ENCODE measurements around the gene CHRDL1. TPM values are rescaled to one million over a fixed set of nuclear protein-coding genes. Genes with fewer than 3 reads are reported as not detected.

The CHRDL1 gene
- total RNA-seq, 2 experiments from 2014 or later: not detected

- no peaks in the 10 kb centered on the region for H3K27me3 Mint-ChIP-seq
- POLR2A ChIA-PET: no interaction called here
- Histone ChIP-seq H3K9me3 (ENCODE audit: control insufficient read depth in 1 of 2, insufficient read depth in 1 of 2, low read length in 2 of 2) (no peaks in the 10 kb centered on the region), H3K27me3 (ENCODE audit: control insufficient read depth in 1 of 2, insufficient read depth in 2 of 2, low read length in 2 of 2) (no peaks in the 10 kb centered on the region), H3K4me1 (ENCODE audit: insufficient read depth, low read length) (no peaks in the 10 kb centered on the region), H3K36me3 (ENCODE audit: insufficient read depth, low read length) (no peaks in the 10 kb centered on the region), H3K4me3 (ENCODE audit: low read length) (no peak overlapping the region), H3K27ac (ENCODE audit: low read depth in 1 of 2, low read length in 2 of 2) (no peak overlapping the region)
- no peaks in the 10 kb centered on the region for H3K36me3 Mint-ChIP-seq (ENCODE audit: low read depth)
- CTCF ChIA-PET: no interaction called here
- no peak for TF ChIP-seq CTCF (IDR thresholded peaks at IDR 0.05)
- H3K4me3 Mint-ChIP-seq: no peak overlapping the region
- H3K4me1 Mint-ChIP-seq (ENCODE audit: low read depth): no peaks in the 10 kb centered on the region
- DNase-seq: no peak
- ATAC-seq (ENCODE audit: poor library complexity): no peak
- no peaks in the 10 kb centered on the region for H3K9me3 Mint-ChIP-seq
- intact Hi-C loops (cut with DNase I, micrococcal nuclease): no loop called here
- H3K27ac Mint-ChIP-seq: no peak overlapping the region
Measured at GRCh38 chrX:110805303-110805702, 9.7 kb upstream of the CHRDL1 start.

GRCh38 chrX:110804446-110804845, 8.8 kb upstream of the CHRDL1 start:
- ATAC-seq (ENCODE audit: poor library complexity) (no peak), DNase-seq (no peak)
- H3K4me1 Mint-ChIP-seq (ENCODE audit: low read depth): no peaks in the 10 kb centered on the region
- no peaks in the 10 kb centered on the region for H3K4me1 ChIP-seq (ENCODE audit: insufficient read depth, low read length)
- H3K36me3 ChIP-seq (ENCODE audit: insufficient read depth, low read length): no peaks in the 10 kb centered on the region
- H3K27me3 Mint-ChIP-seq: no peaks in the 10 kb centered on the region
- H3K9me3 ChIP-seq (ENCODE audit: control insufficient read depth in 1 of 2, insufficient read depth in 1 of 2, low read length in 2 of 2): no peaks in the 10 kb centered on the region
- H3K27ac Mint-ChIP-seq: no peak overlapping the region
- H3K4me3 ChIP-seq (ENCODE audit: low read length): no peak overlapping the region
- POLR2A ChIA-PET: no interaction called here
- no peak overlapping the region for H3K27ac ChIP-seq (ENCODE audit: low read depth in 1 of 2, low read length in 2 of 2)
- intact Hi-C loops (cut with DNase I, micrococcal nuclease): no loop called here
- H3K27me3 ChIP-seq (ENCODE audit: control insufficient read depth in 1 of 2, insufficient read depth in 2 of 2, low read length in 2 of 2): peaks cover 0 to 4% of the 10 kb centered on the region in 2 experiments
- H3K9me3 Mint-ChIP-seq: no peaks in the 10 kb centered on the region
- no peak overlapping the region for H3K4me3 Mint-ChIP-seq
- CTCF ChIA-PET: no interaction called here
- H3K36me3 Mint-ChIP-seq (ENCODE audit: low read depth): no peaks in the 10 kb centered on the region
- no peak for TF ChIP-seq CTCF (IDR thresholded peaks at IDR 0.05)

GRCh38 chrX:110803506-110803905, 7.9 kb upstream of the CHRDL1 start:
- ChIA-PET POLR2A (no interaction called here), CTCF (no interaction called here)
- Histone ChIP-seq H3K27ac (ENCODE audit: low read depth in 1 of 2, low read length in 2 of 2) (no peak overlapping the region), H3K36me3 (ENCODE audit: insufficient read depth, low read length) (no peaks in the 10 kb centered on the region), H3K9me3 (ENCODE audit: control insufficient read depth in 1 of 2, insufficient read depth in 1 of 2, low read length in 2 of 2) (no peaks in the 10 kb centered on the region), H3K4me3 (ENCODE audit: low read length) (no peak overlapping the region), H3K4me1 (ENCODE audit: insufficient read depth, low read length) (no peaks in the 10 kb centered on the region), H3K27me3 (ENCODE audit: control insufficient read depth in 1 of 2, insufficient read depth in 2 of 2, low read length in 2 of 2) (peaks cover 0 to 5% of the 10 kb centered on the region in 2 experiments)
- no peak for TF ChIP-seq CTCF (IDR thresholded peaks at IDR 0.05)
- Mint-ChIP-seq H3K27me3 (peaks cover 7% of the 10 kb centered on the region), H3K4me3 (no peak overlapping the region), H3K4me1 (ENCODE audit: low read depth) (no peaks in the 10 kb centered on the region), H3K9me3 (no peaks in the 10 kb centered on the region), H3K27ac (no peak overlapping the region), H3K36me3 (ENCODE audit: low read depth) (no peaks in the 10 kb centered on the region)
- DNase-seq (no peak), ATAC-seq (ENCODE audit: poor library complexity) (no peak)
- intact Hi-C loops (cut with DNase I, micrococcal nuclease): no loop called here

All from CD4-positive, alpha-beta T cell (primary cell).